Neural cell (in vitro differentiated cells): ENCODE measurements around the gene EXOC4. TPM values are rescaled to one million over a fixed set of nuclear protein-coding genes. Genes with fewer than 3 reads are reported as not detected.

ENCODE experiments used
- H2AFZ ChIP-seq: fragments of 200-600, 300-800 bp; sonication (generic), shearing (Covaris generic); 2 replicates; pipeline ENCODE4 v1.6.0; 2014; ENCODE audit warnings: low read depth, mild to moderate bottlenecking, antibody characterized with exemption, low read length, moderate library complexity
- H3F3A ChIP-seq: fragments of 200-600 bp; shearing (Covaris generic); 2 replicates; pipeline ENCODE4 v1.6.1; 2016; ENCODE audit warnings: mild to moderate bottlenecking, moderate library complexity, mixed read lengths, antibody characterized with exemption, low read length; ENCODE audit not compliant: insufficient read depth, poor library complexity, severe bottlenecking
- H3K27ac ChIP-seq: fragments of 200-600, 300-800 bp; sonication (generic), shearing (Covaris generic); 2 replicates; pipeline ENCODE4 v1.5.1; 2014; ENCODE audit warnings: mild to moderate bottlenecking, low read length, moderate library complexity
- H3K27me3 ChIP-seq: fragments of 300-800, 200-600 bp; sonication (generic), shearing (Covaris generic); 2 replicates; pipeline ENCODE4 v1.6.0; 2014; ENCODE audit warnings: mild to moderate bottlenecking, low read depth, low read length, moderate library complexity; ENCODE audit not compliant: insufficient read depth
- H3K36me3 ChIP-seq: fragments of 300-800, 200-600 bp; sonication (generic), shearing (Covaris generic); 2 replicates; pipeline ENCODE4 v1.5.1; 2014; ENCODE audit warnings: mild to moderate bottlenecking, antibody characterized with exemption, low read length, moderate library complexity; ENCODE audit not compliant: insufficient read depth
- H3K4me2 ChIP-seq: fragments of 300-800, 200-600 bp; sonication (generic), shearing (Covaris generic); 2 replicates; pipeline ENCODE4 v1.6.0; 2014; ENCODE audit warnings: mild to moderate bottlenecking, low read length
- H3K4me3 ChIP-seq: fragments of 300-800, 200-600 bp; sonication (generic), shearing (Covaris generic); 2 replicates; pipeline ENCODE4 v1.5.1; 2014; ENCODE audit warnings: mild to moderate bottlenecking, low read length, moderate library complexity
- H3K79me2 ChIP-seq: fragments of 200-600 bp; shearing (Covaris generic); replicated peaks from 2 replicates; pipeline ENCODE4 v1.6.0; 2014; ENCODE audit warnings: mild to moderate bottlenecking, low read length, moderate library complexity; ENCODE audit not compliant: insufficient read depth
- H3K9ac ChIP-seq: fragments of 300-800, 200-600 bp; sonication (generic), shearing (Covaris generic); 2 replicates; pipeline ENCODE4 v1.6.1; 2016; ENCODE audit warnings: mild to moderate bottlenecking, low read length, mixed read lengths
- H3K9me2 ChIP-seq: fragments of 200-600 bp; shearing (Covaris generic); 2 replicates; pipeline ENCODE4 v1.6.1; 2016; ENCODE audit warnings: mild to moderate bottlenecking, low read length, mixed read lengths; ENCODE audit not compliant: insufficient read depth
- H3K9me3 ChIP-seq: fragments of 200-600, 300-800 bp; sonication (generic), shearing (Covaris generic); 2 replicates; pipeline ENCODE4 v1.6.1; 2016; ENCODE audit warnings: mild to moderate bottlenecking, mixed run types, low read length, moderate library complexity, mixed read lengths
- H4K20me1 ChIP-seq: fragments of 200-600 bp; shearing (Covaris generic); 2 replicates; pipeline ENCODE4 v1.6.1; 2016; ENCODE audit warnings: mild to moderate bottlenecking, mixed run types; ENCODE audit not compliant: insufficient read depth
- CTCF ChIP-seq: fragments of 450-650 bp; IDR thresholded peaks from 2 replicates; pipeline ENCODE4 v1.5.1; 2014; ENCODE audit warnings: antibody characterized with exemption, mild to moderate bottlenecking, moderate library complexity; ENCODE audit not compliant: poor library complexity, severe bottlenecking
- EP300 ChIP-seq: fragments of 450-650 bp; conservative IDR thresholded peaks from 2 replicates; pipeline ENCODE4 v1.6.1; 2014; ENCODE audit warnings: antibody characterized with exemption, mild to moderate bottlenecking, moderate library complexity; ENCODE audit not compliant: poor library complexity, severe bottlenecking
- MXI1 ChIP-seq: fragments of 450-650 bp; conservative IDR thresholded peaks from 2 replicates; pipeline ENCODE4 v1.6.1; 2014; ENCODE audit warnings: antibody characterized with exemption, mild to moderate bottlenecking; ENCODE audit not compliant: poor library complexity, severe bottlenecking
- POLR2AphosphoS5 ChIP-seq: IDR thresholded peaks from 2 replicates; pipeline ENCODE4 v1.6.1; 2012
- REST ChIP-seq: IDR thresholded peaks from 2 replicates; pipeline ENCODE4 v1.6.1; 2012; ENCODE audit warnings: borderline replicate concordance
- TAF1 ChIP-seq: IDR thresholded peaks from 2 replicates; pipeline ENCODE4 v1.6.1; 2012; ENCODE audit warnings: low read depth
- polyA plus RNA-seq: library from polyadenylated mRNA; depleted of rRNA; stranded (reverse); fragments of >200 nt; gene quantifications from 2 replicates; pipeline ENCODE4 v1.2.3, GENCODE V29; 2014

EXOC4 gene
- polyA plus RNA-seq, 1 donor from 2014 or later: 36.5 TPM

GRCh38 chr7:133670250-133670649 lies 417.4 kb downstream of the EXOC4 start:
- Histone ChIP-seq H3K4me2 (no peak overlapping the region), H2AFZ (no peak overlapping the region), H3K36me3 (no peaks in the 10 kb centered on the region), H3K27ac (no peak overlapping the region), H3K9ac (no peak overlapping the region), H3K79me2 (no peaks in the 10 kb centered on the region), H3K9me3 (no peaks in the 10 kb centered on the region), H3F3A (no peaks in the 10 kb centered on the region), H4K20me1 (no peaks in the 10 kb centered on the region), H3K4me3 (no peak overlapping the region), H3K9me2 (no peaks in the 10 kb centered on the region), H3K27me3 (no peaks in the 10 kb centered on the region)
- TF ChIP-seq REST: no peak
- no peak for TF ChIP-seq MXI1
- no peak for TF ChIP-seq POLR2AphosphoS5

- Histone ChIP-seq H3K9me3 (no peaks in the 10 kb centered on the region), H3K4me2 (no peak overlapping the region), H3K27me3 (no peaks in the 10 kb centered on the region), H3K27ac (no peak overlapping the region), H3K79me2 (no peaks in the 10 kb centered on the region), H3K9ac (no peak overlapping the region), H3K4me3 (no peak overlapping the region), H3F3A (no peaks in the 10 kb centered on the region), H3K36me3 (no peaks in the 10 kb centered on the region), H4K20me1 (no peaks in the 10 kb centered on the region), H2AFZ (no peak overlapping the region), H3K9me2 (no peaks in the 10 kb centered on the region)
- TF ChIP-seq REST (no peak), TAF1 (no peak), EP300 (no peak), CTCF (no peak)
Observed at GRCh38 chr7:133672866-133673265, 420.0 kb downstream of the EXOC4 start.
